ENCODE measurements around the gene PABPN1. TPM values are rescaled to one million over a fixed set of nuclear protein-coding genes. Genes with fewer than 3 reads are reported as not detected.

The PABPN1 gene
- total and polyA plus RNA-seq, 2 of the 13 experiments (the other 11 are each of a cell fraction or from before 2014, with no cell fraction given), result 233 to 524 TPM

DNA sequence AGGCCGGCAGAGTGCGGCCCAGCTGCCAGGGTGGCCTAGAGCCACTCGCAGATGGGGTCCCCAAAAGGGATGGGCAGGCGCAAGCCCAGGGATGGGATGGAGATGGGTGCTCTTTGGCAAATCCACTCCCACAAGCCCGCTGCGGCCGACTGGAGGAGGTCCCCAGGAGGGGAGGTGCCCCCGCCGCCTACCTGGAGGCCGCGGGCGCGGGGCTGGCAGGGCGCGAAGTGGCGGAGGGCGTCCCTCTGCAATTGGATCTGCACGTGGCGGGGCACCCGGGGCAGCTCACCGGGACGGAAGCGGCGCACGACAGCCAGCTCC, 19.3 kb upstream of the PABPN1 start (continued):
- TF ChIP-seq, protein P1, sequence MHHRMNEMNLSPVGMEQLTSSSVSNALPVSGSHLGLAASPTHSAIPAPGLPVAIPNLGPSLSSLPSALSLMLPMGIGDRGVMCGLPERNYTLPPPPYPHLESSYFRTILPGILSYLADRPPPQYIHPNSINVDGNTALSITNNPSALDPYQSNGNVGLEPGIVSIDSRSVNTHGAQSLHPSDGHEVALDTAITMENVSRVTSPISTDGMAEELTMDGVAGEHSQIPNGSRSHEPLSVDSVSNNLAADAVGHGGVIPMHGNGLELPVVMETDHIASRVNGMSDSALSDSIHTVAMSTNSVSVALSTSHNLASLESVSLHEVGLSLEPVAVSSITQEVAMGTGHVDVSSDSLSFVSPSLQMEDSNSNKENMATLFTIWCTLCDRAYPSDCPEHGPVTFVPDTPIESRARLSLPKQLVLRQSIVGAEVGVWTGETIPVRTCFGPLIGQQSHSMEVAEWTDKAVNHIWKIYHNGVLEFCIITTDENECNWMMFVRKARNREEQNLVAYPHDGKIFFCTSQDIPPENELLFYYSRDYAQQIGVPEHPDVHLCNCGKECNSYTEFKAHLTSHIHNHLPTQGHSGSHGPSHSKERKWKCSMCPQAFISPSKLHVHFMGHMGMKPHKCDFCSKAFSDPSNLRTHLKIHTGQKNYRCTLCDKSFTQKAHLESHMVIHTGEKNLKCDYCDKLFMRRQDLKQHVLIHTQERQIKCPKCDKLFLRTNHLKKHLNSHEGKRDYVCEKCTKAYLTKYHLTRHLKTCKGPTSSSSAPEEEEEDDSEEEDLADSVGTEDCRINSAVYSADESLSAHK (CRISPR knock-in tag; IDR thresholded peaks at IDR 0.05; ENCODE audit: borderline replicate concordance), result 0 out of 2 replicates have a peak, but pooled peaks have one; percentile 56
- TF ChIP-seq KDM4B (CRISPR knock-in tag; IDR thresholded peaks at IDR 0.05) (peak; percentile 88), HNRNPLL (IDR thresholded peaks at IDR 0.05; ENCODE audit: low read depth, low read length, poor library complexity, severe bottlenecking) (no peak), ZFYVE20 (CRISPR knock-in tag; IDR thresholded peaks at IDR 0.05; ENCODE audit: borderline replicate concordance, low read depth) (peak; percentile 97), ZNF543 (CRISPR knock-in tag; IDR thresholded peaks at IDR 0.05) (peak; percentile 97), RFXANK (CRISPR knock-in tag; IDR thresholded peaks at IDR 0.05) (peak; percentile 59), FOXK2 (IDR thresholded peaks at IDR 0.05) (no peak), ZNF335 (CRISPR knock-in tag; IDR thresholded peaks at IDR 0.05) (no peak; the same call in 1 of the 2 replicates), MEF2D (CRISPR knock-in tag; IDR thresholded peaks at IDR 0.05) (peak; percentile 88; the same call in 1 of the 2 replicates), ZFP36L1 (CRISPR knock-in tag; IDR thresholded peaks at IDR 0.05) (no peak; the same call in 1 of the 2 replicates), ETV6 (CRISPR knock-in tag; conservative IDR thresholded peaks at IDR 0.05) (peak; percentile 49; the same call in 1 of the 2 replicates), BORCS8-MEF2B (CRISPR knock-in tag; IDR thresholded peaks at IDR 0.05) (peak; percentile 99), NFYC (CRISPR knock-in tag; IDR thresholded peaks at IDR 0.05) (no peak), GATAD1 (CRISPR knock-in tag; IDR thresholded peaks at IDR 0.05) (peak; percentile 72)
- TF ChIP-seq, protein P2, sequence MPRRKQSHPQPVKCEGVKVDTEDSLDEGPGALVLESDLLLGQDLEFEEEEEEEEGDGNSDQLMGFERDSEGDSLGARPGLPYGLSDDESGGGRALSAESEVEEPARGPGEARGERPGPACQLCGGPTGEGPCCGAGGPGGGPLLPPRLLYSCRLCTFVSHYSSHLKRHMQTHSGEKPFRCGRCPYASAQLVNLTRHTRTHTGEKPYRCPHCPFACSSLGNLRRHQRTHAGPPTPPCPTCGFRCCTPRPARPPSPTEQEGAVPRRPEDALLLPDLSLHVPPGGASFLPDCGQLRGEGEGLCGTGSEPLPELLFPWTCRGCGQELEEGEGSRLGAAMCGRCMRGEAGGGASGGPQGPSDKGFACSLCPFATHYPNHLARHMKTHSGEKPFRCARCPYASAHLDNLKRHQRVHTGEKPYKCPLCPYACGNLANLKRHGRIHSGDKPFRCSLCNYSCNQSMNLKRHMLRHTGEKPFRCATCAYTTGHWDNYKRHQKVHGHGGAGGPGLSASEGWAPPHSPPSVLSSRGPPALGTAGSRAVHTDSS (CRISPR knock-in tag; conservative IDR thresholded peaks at IDR 0.05), result no peak; the same call in 1 of the 2 replicates
- TF ChIP-seq, protein P3, sequence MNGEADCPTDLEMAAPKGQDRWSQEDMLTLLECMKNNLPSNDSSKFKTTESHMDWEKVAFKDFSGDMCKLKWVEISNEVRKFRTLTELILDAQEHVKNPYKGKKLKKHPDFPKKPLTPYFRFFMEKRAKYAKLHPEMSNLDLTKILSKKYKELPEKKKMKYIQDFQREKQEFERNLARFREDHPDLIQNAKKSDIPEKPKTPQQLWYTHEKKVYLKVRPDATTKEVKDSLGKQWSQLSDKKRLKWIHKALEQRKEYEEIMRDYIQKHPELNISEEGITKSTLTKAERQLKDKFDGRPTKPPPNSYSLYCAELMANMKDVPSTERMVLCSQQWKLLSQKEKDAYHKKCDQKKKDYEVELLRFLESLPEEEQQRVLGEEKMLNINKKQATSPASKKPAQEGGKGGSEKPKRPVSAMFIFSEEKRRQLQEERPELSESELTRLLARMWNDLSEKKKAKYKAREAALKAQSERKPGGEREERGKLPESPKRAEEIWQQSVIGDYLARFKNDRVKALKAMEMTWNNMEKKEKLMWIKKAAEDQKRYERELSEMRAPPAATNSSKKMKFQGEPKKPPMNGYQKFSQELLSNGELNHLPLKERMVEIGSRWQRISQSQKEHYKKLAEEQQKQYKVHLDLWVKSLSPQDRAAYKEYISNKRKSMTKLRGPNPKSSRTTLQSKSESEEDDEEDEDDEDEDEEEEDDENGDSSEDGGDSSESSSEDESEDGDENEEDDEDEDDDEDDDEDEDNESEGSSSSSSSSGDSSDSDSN (CRISPR knock-in tag; IDR thresholded peaks at IDR 0.05), result peak; percentile 39; the same call in 1 of the 2 replicates
- TF ChIP-seq, protein P4, sequence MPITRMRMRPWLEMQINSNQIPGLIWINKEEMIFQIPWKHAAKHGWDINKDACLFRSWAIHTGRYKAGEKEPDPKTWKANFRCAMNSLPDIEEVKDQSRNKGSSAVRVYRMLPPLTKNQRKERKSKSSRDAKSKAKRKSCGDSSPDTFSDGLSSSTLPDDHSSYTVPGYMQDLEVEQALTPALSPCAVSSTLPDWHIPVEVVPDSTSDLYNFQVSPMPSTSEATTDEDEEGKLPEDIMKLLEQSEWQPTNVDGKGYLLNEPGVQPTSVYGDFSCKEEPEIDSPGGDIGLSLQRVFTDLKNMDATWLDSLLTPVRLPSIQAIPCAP (CRISPR knock-in tag; IDR thresholded peaks at IDR 0.05; ENCODE audit: low read depth), result peak; percentile 86; the same call in 1 of the 2 replicates
- TF ChIP-seq, protein P5, sequence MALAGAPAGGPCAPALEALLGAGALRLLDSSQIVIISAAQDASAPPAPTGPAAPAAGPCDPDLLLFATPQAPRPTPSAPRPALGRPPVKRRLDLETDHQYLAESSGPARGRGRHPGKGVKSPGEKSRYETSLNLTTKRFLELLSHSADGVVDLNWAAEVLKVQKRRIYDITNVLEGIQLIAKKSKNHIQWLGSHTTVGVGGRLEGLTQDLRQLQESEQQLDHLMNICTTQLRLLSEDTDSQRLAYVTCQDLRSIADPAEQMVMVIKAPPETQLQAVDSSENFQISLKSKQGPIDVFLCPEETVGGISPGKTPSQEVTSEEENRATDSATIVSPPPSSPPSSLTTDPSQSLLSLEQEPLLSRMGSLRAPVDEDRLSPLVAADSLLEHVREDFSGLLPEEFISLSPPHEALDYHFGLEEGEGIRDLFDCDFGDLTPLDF (CRISPR knock-in tag; IDR thresholded peaks at IDR 0.05), result peak; percentile 88
